Nephron (organoid): ENCODE measurements around the gene RPS6KA4.

Experiments used
- H3K27ac Mint-ChIP-seq, 3 experiments: 2 replicates each; pipeline ENCODE4 v1.8.0; 2020; ENCODE audit warnings: mixed read lengths in 3 of 3, mild to moderate bottlenecking in 2 of 3, moderate library complexity in 1 of 3
- H3K27me3 Mint-ChIP-seq: 2 replicates; pipeline ENCODE4 v1.8.0; 2021; ENCODE audit warnings: low read depth, mild to moderate bottlenecking, moderate library complexity, mixed read lengths
- H3K36me3 Mint-ChIP-seq: 2 replicates; pipeline ENCODE4 v1.8.0; 2020; ENCODE audit warnings: low read depth, mixed read lengths
- H3K4me1 Mint-ChIP-seq: 2 replicates; pipeline ENCODE4 v1.8.0; 2020; ENCODE audit warnings: mixed read lengths
- H3K4me3 Mint-ChIP-seq, 3 experiments: 2 replicates each; pipeline ENCODE4 v1.8.0; 2020; ENCODE audit warnings: mild to moderate bottlenecking in 3 of 3, mixed read lengths in 3 of 3, moderate library complexity in 2 of 3
- H3K9me3 Mint-ChIP-seq: 2 replicates; pipeline ENCODE4 v1.8.0; 2020; ENCODE audit warnings: mixed read lengths
- CTCF ChIP-seq, 3 experiments: fragments of 200-600 bp; sonication (generic); IDR thresholded peaks; one replicate each; pipeline ENCODE4 v1.5.0; 2021; ENCODE audit warnings: antibody characterized with exemption in 3 of 3; ENCODE audit not compliant: unreplicated experiment in 3 of 3

RPS6KA4 gene

GRCh38 chr11:64384028-64384737 is 25.2 kb downstream of the RPS6KA4 start:
- Mint-ChIP-seq H3K4me3 (no peak overlapping the region), H3K27me3 (peaks cover 29% of the 10 kb centered on the region), H3K27ac (no peak overlapping the region), H3K4me1 (peaks cover 5% of the 10 kb centered on the region), H3K36me3 (no peaks in the 10 kb centered on the region), H3K9me3 (no peaks in the 10 kb centered on the region)
- TF ChIP-seq CTCF (IDR thresholded peaks at IDR 0.05; ENCODE audit: unreplicated experiment in 3 of 3), result no peak

DNA sequence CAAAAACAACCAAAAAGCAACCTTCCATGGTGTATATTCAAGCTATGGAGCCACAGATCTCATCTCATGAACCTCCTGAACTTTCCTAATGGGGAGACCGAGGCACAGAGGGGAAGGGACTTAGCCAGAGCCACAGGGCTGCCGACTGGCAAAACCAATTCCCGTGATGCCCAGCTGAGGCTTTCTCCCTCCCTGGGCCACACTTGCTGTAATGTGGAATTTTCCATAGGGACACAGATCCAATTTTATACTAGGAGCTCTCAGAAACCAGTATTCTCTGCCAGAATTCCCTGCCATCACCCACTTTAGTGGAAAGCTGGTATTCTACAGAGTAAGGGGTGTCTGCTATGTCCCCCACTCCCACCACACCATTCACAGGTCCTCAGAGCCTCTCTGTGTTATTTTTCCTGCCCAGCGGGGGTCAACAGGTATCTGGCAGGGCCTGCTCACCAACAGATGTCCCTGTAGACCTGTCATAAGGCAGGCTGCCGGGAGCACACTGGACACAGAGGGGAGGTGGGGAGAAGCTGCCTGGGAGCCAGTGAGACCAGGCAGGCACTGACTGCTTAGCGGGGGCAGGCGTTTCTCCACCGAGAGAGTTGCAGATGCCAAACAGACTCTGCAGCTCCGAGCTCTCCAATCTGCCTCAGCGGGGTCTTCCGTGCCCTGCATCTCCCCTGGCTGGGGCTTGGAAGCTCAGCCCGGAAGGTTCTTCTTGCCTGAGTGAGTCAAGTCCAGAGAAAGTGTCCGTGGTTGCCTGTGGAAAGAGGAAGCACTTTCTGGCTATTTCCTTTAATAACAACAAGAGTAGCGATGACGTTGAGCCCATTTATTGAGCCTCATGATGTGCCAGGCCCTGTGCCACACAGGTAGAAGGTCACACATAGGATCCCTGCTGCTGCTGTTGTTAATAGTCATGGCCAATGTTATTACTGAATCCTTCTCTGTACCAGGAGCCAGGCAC is 26.3 kb downstream of the RPS6KA4 start:
- H3K36me3 Mint-ChIP-seq, result no peaks in the 10 kb centered on the region
- no peak for TF ChIP-seq CTCF (IDR thresholded peaks at IDR 0.05; ENCODE audit: unreplicated experiment in 3 of 3)
- no peak overlapping the region for H3K27ac Mint-ChIP-seq
- peaks cover 5% of the 10 kb centered on the region for H3K4me1 Mint-ChIP-seq
- no peaks in the 10 kb centered on the region for H3K9me3 Mint-ChIP-seq
- peaks cover 35% of the 10 kb centered on the region for H3K27me3 Mint-ChIP-seq
- no peak overlapping the region for H3K4me3 Mint-ChIP-seq

DNA sequence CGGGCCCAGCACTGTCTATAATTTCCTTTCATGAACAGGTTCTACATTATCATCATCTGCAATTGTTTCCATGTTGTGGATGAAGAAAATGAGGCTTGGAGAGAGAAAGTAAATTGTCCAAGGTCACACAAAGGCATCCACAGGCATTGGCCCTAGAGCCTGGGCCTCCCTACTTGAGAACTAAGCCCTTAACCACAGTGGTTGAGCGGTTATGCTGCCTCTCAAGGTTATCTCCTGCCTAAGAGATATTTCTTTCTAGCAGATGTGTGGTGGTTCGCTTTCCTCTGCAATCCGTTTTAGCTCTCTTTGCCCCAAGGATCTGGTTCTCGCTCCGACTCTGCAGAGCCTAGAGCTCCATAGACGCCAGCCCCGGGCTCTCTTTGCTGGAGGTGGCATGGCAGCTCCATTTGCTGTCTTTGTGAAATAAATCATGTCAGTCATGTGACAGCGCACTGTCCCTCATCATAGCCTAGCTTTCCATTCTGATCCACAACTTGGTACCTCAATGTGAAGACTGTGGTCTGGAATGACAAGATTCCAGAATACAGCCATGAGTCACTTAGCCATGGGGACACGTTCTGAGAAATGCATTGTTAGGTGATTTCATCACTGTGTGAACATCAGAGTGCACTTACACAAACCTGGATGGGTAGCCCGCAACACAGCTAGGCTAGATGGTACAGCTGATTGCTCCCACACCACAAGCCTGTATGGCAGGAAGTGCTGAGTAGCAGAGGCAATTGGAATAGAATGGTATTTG is 27.2 kb downstream of the RPS6KA4 start:
- Mint-ChIP-seq H3K4me3 (no peak overlapping the region), H3K27me3 (peaks cover 41% of the 10 kb centered on the region), H3K9me3 (no peaks in the 10 kb centered on the region), H3K4me1 (peaks cover 5% of the 10 kb centered on the region), H3K36me3 (no peaks in the 10 kb centered on the region), H3K27ac (no peak overlapping the region)
- TF ChIP-seq CTCF (IDR thresholded peaks at IDR 0.05; ENCODE audit: unreplicated experiment in 3 of 3), result no peak

GRCh38 chr11:64387916-64388315 is 29.0 kb downstream of the RPS6KA4 start:
- peaks cover 35% of the 10 kb centered on the region for H3K27me3 Mint-ChIP-seq
- no peaks in the 10 kb centered on the region for H3K36me3 Mint-ChIP-seq
- no peaks in the 10 kb centered on the region for H3K9me3 Mint-ChIP-seq
- H3K27ac Mint-ChIP-seq, result no peak overlapping the region
- H3K4me3 Mint-ChIP-seq, result no peak overlapping the region
- H3K4me1 Mint-ChIP-seq, result no peaks in the 10 kb centered on the region
- no peak for TF ChIP-seq CTCF (IDR thresholded peaks at IDR 0.05; ENCODE audit: unreplicated experiment in 3 of 3)

DNA sequence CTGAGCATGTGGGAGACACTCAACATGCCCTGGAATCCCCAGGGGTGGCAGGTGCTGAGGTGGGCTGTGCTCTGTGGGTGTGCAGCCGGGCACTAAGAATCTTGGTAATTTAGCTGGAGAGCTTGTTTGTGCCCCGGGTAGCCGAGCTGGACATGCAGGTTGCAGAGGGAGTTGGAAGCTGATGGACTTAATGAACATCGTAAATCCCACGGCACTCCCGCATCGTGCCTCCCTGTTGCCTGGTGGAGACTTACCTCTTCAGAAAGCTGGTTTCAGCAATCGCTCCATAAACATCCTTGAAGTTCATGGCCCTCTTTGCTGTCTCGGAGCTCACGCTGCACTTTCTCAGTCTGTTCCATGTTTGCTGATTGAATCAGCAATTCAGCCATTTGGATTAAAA is 29.9 kb downstream of the RPS6KA4 start:
- H3K4me3 Mint-ChIP-seq, result no peak overlapping the region

More for the DNA sequence above, 29.9 kb downstream of the RPS6KA4 start:
- H3K4me1 Mint-ChIP-seq, result no peaks in the 10 kb centered on the region
- no peaks in the 10 kb centered on the region for H3K9me3 Mint-ChIP-seq
- no peak for TF ChIP-seq CTCF (IDR thresholded peaks at IDR 0.05; ENCODE audit: unreplicated experiment in 3 of 3)
- H3K36me3 Mint-ChIP-seq, result no peaks in the 10 kb centered on the region
- peaks cover 32% of the 10 kb centered on the region for H3K27me3 Mint-ChIP-seq
- no peak overlapping the region for H3K27ac Mint-ChIP-seq
